GM10266 (cell line): ENCODE data around the gene RAD52.

Source experiments
- DNase-seq: peaks from one replicate; pipeline ENCODE4 v3.0.0; 2012; ENCODE audit errors: extremely low spot score
- CTCF ChIP-seq: IDR thresholded peaks from 2 replicates; pipeline ENCODE4 v1.5.1; 2012; ENCODE audit warnings: mild to moderate bottlenecking, low read depth; ENCODE audit not compliant: control insufficient read depth, insufficient read depth; ENCODE audit errors: missing control alignments

The RAD52 gene

GRCh38 chr12:867905-868304, 81.6 kb downstream of the RAD52 start:
- DNase-seq = no peak
- no peak for TF ChIP-seq CTCF

- DNase-seq = no peak
- no peak for TF ChIP-seq CTCF
Measured at GRCh38 chr12:865614-866013, 83.9 kb downstream of the RAD52 start.

- no peak for DNase-seq
- no peak for TF ChIP-seq CTCF
Measured at GRCh38 chr12:863285-863684, 86.2 kb downstream of the RAD52 start.

- no peak for TF ChIP-seq CTCF
- DNase-seq = no peak
Measured at GRCh38 chr12:862303-862911, 87.1 kb downstream of the RAD52 start.
